ENCODE results near the gene AFAP1L1. TPM values are rescaled to one million over a fixed set of nuclear protein-coding genes. Genes with fewer than 3 reads are reported as not detected.
A peak's percentile ranks its signal among the peaks of the same experiment; 100 is the strongest.

AFAP1L1 gene
- total and polyA plus RNA-seq, 3 donors from 2014 or later = 10.4 to 12.6 (median 11.9) TPM

DNA sequence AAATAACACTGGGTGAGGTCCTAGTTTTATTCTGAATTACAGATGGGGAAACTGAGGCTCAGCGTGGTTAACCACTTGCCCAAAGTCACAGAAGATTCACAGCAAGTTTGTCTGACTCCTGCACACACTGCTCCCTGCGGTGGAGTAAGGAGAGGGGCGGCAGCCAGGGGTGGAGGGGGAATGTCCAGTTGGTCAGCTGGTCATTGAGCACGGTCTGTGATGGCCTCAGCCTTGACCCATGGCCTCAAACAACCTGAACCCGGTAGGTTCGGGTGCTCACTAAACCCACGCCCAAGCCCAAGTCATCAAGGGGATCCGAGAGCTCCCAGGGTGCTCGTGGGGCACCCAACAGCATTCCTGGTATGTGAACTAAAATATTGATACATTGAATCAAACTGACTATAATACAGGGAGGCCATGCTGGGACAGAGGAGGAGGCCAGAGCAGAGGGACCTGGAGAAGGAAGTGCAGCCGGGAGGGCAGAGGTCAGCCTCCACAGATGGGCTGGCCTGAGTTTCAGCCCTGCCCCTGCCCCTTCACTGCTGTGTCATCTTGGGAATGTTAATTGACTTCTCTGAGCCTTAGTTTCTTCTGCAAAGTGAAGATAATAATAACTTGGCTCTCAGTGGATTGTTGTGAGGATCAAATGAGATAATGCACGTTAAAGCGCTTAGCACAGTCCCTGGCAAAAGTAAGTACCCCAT, 111.0 kb downstream of the AFAP1L1 start:
- DNase-seq = peak; percentile 49
- intact Hi-C loops (cut with DNase I; ENCODE audit: low total_unique reads) = loop anchor here (5.0 kb wide), 2 partner anchors 35 to 50 kb away; no protein-coding TSS in a partner anchor
- Histone ChIP-seq H3K9me3 (no peaks in the 10 kb centered on the region), H3K27ac (peak overlapping the region; percentile 78 to 91), H3K27me3 (no peaks in the 10 kb centered on the region), H3K36me3 (ENCODE audit: low read depth, missing control alignments) (no peaks in the 10 kb centered on the region), H3K4me3 (no peak overlapping the region), H3K4me1 (peaks cover 84% of the 10 kb centered on the region)
- WGBS, 2 donors = 42 to 44% methylated on average over 4 to 12 of the region's 12 CpGs
- TF ChIP-seq POLR2A (IDR thresholded peaks at IDR 0.05) = no peak
- TF ChIP-seq, protein P1, sequence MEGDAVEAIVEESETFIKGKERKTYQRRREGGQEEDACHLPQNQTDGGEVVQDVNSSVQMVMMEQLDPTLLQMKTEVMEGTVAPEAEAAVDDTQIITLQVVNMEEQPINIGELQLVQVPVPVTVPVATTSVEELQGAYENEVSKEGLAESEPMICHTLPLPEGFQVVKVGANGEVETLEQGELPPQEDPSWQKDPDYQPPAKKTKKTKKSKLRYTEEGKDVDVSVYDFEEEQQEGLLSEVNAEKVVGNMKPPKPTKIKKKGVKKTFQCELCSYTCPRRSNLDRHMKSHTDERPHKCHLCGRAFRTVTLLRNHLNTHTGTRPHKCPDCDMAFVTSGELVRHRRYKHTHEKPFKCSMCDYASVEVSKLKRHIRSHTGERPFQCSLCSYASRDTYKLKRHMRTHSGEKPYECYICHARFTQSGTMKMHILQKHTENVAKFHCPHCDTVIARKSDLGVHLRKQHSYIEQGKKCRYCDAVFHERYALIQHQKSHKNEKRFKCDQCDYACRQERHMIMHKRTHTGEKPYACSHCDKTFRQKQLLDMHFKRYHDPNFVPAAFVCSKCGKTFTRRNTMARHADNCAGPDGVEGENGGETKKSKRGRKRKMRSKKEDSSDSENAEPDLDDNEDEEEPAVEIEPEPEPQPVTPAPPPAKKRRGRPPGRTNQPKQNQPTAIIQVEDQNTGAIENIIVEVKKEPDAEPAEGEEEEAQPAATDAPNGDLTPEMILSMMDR (IDR thresholded peaks at IDR 0.05) = no peak

DNA sequence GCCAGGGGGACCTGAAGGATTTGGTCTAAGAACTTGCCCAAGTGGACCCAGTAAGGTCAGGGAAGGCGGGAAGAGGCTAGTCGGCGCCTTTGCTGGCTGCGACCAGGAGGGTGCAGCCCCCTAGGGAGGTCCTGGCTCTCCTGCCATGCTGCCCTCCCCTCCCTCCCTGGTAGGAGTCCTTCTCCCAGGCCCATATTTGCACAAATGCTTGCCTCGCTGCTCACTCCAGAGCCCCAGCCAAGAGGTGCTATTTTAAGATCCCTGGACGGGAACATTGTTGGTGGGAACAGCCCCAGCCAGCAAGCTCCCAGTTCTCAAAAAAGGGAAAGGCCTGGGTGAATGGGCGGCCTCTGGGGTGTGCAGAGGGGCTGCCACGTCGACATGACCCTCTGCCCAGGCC, 111.7 kb downstream of the AFAP1L1 start:
- 50 to 54% methylated on average over 8 to 9 of the region's 9 CpGs for WGBS, 2 donors
- H3K36me3 ChIP-seq (ENCODE audit: low read depth, missing control alignments) = no peaks in the 10 kb centered on the region
- intact Hi-C loops (cut with DNase I; ENCODE audit: low total_unique reads) = loop anchor here (5.0 kb wide), 2 partner anchors 34 to 49 kb away; no protein-coding TSS in a partner anchor
- TF ChIP-seq, protein P1 (IDR thresholded peaks at IDR 0.05) = no peak
- TF ChIP-seq POLR2A (IDR thresholded peaks at IDR 0.05) = no peak
- peak; percentile 73 for DNase-seq
- H3K27ac ChIP-seq = peak overlapping the region; percentile 78 to 91
- no peaks in the 10 kb centered on the region for H3K9me3 ChIP-seq
- H3K4me1 ChIP-seq = peaks cover 84% of the 10 kb centered on the region
- no peaks in the 10 kb centered on the region for H3K27me3 ChIP-seq
- H3K4me3 ChIP-seq = no peak overlapping the region

DNA sequence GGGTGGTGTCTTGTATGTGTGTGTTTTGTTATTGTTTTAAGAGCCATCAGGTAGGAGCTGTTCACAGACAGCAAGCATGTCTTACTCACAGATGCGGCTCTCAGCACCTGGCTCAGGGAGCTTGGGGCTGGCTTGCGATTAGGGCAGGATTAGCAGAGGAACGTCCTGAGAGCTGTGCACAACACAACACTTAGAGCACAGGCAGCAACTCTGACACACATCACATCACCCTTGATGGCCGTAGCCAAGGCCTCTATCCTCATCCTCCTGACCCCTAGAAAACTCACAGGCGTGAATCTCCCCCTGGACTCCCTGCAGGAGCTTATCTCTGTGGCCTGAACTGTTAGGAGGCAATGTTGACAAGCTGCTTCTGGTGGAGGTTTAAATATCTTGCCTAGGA, 114.5 kb downstream of the AFAP1L1 start:
- Histone ChIP-seq H3K27me3 (no peaks in the 10 kb centered on the region), H3K4me1 (peaks cover 64% of the 10 kb centered on the region), H3K36me3 (ENCODE audit: low read depth, missing control alignments) (no peaks in the 10 kb centered on the region), H3K9me3 (no peaks in the 10 kb centered on the region), H3K4me3 (no peak overlapping the region), H3K27ac (peak overlapping the region; percentile 52 to 91)
- WGBS, 2 donors = 39 to 43% methylated on average over 5 of the region's 5 CpGs
- TF ChIP-seq, protein P1 (IDR thresholded peaks at IDR 0.05) = no peak
- no peak for TF ChIP-seq POLR2A (IDR thresholded peaks at IDR 0.05)
- DNase-seq = no peak
- intact Hi-C loops (cut with DNase I; ENCODE audit: low total_unique reads) = no loop called here

DNA sequence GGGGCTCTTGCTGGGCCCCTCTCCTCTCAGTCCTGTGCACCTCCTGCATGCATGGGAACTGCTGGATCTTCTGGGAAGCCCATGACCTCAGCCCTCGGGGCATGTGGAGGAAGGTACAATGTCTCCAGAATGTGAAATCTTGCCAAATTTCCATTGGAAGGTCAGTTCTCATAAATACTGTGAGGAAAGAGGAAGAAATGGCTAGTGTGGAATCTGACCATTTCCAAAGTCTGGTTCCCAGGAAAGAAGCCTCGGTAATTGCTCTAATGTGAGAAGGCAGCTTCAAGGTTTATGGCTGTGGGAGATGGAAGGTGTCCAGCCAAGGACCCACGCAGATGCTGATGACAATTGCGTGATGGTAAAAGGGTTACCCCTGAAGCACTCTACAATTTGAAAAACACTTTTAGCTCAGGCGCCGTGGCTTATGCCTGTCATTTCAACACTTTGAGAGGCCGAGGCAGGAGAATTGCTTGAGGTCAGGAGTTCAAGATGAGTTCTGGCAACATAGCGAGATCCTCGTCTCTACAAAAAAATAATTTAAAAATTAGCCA, 115.5 kb downstream of the AFAP1L1 start:
- no peak overlapping the region for H3K4me3 ChIP-seq
- DNase-seq = no peak
- intact Hi-C loops (cut with DNase I; ENCODE audit: low total_unique reads) = no loop called here
- no peaks in the 10 kb centered on the region for H3K36me3 ChIP-seq (ENCODE audit: low read depth, missing control alignments)
- H3K27me3 ChIP-seq = no peaks in the 10 kb centered on the region
- TF ChIP-seq, protein P1 (IDR thresholded peaks at IDR 0.05) = no peak
- TF ChIP-seq POLR2A (IDR thresholded peaks at IDR 0.05) = no peak
- peak overlapping the region; percentile 52 to 91 for H3K27ac ChIP-seq
- no peaks in the 10 kb centered on the region for H3K9me3 ChIP-seq
- WGBS, 2 donors = 45 to 52% methylated on average over 9 of the region's 9 CpGs
- H3K4me1 ChIP-seq = peaks cover 54% of the 10 kb centered on the region
